Ramos (cell line): ENCODE results near the gene SKI.
"Not testable (repeated sequence)": the region's sequence is repeated elsewhere in the genome, so short reads cannot be mapped to it uniquely, and the experiment has no call there.

ENCODE experiments used
- in situ Hi-C: fragments of 300-500 bp; cut with MboI; formaldehyde crosslinking; loops from one replicate; pipeline ENCODE4 v1.14.3; 2022; ENCODE audit warnings: low sequenced_read_pairs; ENCODE audit not compliant: unreplicated experiment

SKI gene

GRCh38 chr1:2330035-2330434, 101.9 kb downstream of the SKI start:
- in situ Hi-C loops: no loop called here

- in situ Hi-C loops: no loop called here
Observed at GRCh38 chr1:2330519-2331199, 102.5 kb downstream of the SKI start.

GRCh38 chr1:2331200-2331544, 103.1 kb downstream of the SKI start:
- in situ Hi-C loops: no loop called here

GRCh38 chr1:2331580-2331979, 103.5 kb downstream of the SKI start:
- in situ Hi-C loops: not testable (repeated sequence)

- in situ Hi-C loops: no loop called here
Observed at GRCh38 chr1:2334366-2334765, 106.2 kb downstream of the SKI start.

GRCh38 chr1:2334883-2335534, 106.9 kb downstream of the SKI start:
- in situ Hi-C loops: no loop called here

- in situ Hi-C loops: no loop called here
Observed at GRCh38 chr1:2335721-2336455, 107.8 kb downstream of the SKI start.

- in situ Hi-C loops: no loop called here
Observed at GRCh38 chr1:2336499-2336898, 108.4 kb downstream of the SKI start.

GRCh38 chr1:2337081-2337480, 109.0 kb downstream of the SKI start:
- in situ Hi-C loops: no loop called here

GRCh38 chr1:2337501-2337900, 109.4 kb downstream of the SKI start:
- in situ Hi-C loops: no loop called here

- in situ Hi-C loops: no loop called here
Observed at GRCh38 chr1:2339206-2340085, 111.3 kb downstream of the SKI start.

- in situ Hi-C loops: no loop called here
Observed at GRCh38 chr1:2340086-2340917, 112.2 kb downstream of the SKI start.

- in situ Hi-C loops: no loop called here
Observed at GRCh38 chr1:2340918-2341254, 112.8 kb downstream of the SKI start.

- in situ Hi-C loops: no loop called here
Observed at GRCh38 chr1:2341706-2342383, 113.7 kb downstream of the SKI start.

- in situ Hi-C loops: no loop called here
Observed at GRCh38 chr1:2342384-2343022, 114.4 kb downstream of the SKI start.

GRCh38 chr1:2343023-2343935, 115.2 kb downstream of the SKI start:
- in situ Hi-C loops: no loop called here

GRCh38 chr1:2344121-2344681, 116.1 kb downstream of the SKI start:
- in situ Hi-C loops: no loop called here
